ENCODE results near the gene PRAF2. TPM values are rescaled to one million over a fixed set of nuclear protein-coding genes. Genes with fewer than 3 reads are reported as not detected.

Gene PRAF2
- total and polyA plus RNA-seq, 2 of the 13 experiments (the other 11 are each of a cell fraction or from before 2014, with no cell fraction given): 0.33 to 2.6 TPM

DNA sequence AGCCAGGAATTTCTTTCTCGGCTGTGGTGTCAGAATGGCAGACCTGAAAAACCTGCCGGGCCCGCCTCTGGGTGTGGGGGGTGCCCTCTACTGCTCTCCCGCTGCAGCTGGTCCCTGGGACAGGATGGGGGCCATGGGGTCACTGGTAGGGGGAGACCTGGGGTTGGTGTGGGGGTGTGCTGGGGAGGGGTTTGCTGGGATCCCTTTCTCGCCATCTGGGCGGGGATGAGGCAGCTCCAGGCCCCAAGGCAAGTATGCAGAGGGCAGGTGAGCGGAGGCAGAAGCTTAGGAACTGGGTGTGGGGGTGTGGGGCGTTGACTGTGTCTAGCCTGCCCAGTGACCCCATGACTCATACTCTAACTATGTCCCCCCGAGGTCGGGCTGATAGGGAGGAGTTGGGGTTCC lies 14.1 kb downstream of the PRAF2 start (continued):
- TF ChIP-seq, protein P1, sequence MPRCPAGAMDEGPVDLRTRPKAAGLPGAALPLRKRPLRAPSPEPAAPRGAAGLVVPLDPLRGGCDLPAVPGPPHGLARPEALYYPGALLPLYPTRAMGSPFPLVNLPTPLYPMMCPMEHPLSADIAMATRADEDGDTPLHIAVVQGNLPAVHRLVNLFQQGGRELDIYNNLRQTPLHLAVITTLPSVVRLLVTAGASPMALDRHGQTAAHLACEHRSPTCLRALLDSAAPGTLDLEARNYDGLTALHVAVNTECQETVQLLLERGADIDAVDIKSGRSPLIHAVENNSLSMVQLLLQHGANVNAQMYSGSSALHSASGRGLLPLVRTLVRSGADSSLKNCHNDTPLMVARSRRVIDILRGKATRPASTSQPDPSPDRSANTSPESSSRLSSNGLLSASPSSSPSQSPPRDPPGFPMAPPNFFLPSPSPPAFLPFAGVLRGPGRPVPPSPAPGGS (CRISPR knock-in tag; IDR thresholded peaks at IDR 0.05): no peak

DNA sequence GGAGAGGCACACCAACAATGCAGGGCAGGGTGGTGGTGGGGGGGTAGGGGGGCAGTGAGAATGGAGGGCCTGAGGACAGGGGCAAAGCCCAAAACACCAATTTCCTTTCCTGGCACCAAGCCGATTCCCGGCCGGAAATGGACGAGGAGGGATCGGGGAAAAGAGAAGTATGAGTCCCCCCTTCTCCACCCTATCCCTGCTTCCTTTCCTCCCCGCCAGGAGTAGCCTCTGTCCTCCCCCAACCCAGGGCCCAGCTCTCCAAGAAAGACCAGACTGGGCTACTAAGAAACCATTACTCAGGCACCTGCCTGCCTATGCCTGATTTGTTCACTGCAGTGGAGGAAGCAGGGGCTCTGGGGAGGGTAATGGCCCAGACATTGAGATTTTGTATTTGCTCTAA lies 14.6 kb downstream of the PRAF2 start:
- H3K4me3 ChIP-seq (replicated peaks in 1 of 3; ENCODE audit: insufficient read depth in 1 of 3, low read depth in 2 of 3, low read length in 3 of 3): peak overlapping the region; percentile 26 to 55 (median 40); a peak in 5 of 6 replicates
- TF ChIP-seq TCF7 (IDR thresholded peaks at IDR 0.05; ENCODE audit: low read depth): no peak
- TF ChIP-seq ZNF790 (CRISPR knock-in tag; IDR thresholded peaks at IDR 0.05; ENCODE audit: borderline replicate concordance): no peak
- TF ChIP-seq PRPF4 (IDR thresholded peaks at IDR 0.05; ENCODE audit: low read depth, low read length, poor library complexity, severe bottlenecking): no peak
- TF ChIP-seq TARDBP (CRISPR knock-in tag; IDR thresholded peaks at IDR 0.05): no peak
- TF ChIP-seq HDAC1 (CRISPR knock-in tag; IDR thresholded peaks at IDR 0.05): no peak
- no peak for TF ChIP-seq ZNF589 (CRISPR knock-in tag; conservative IDR thresholded peaks at IDR 0.05)
- TF ChIP-seq ZNF101 (CRISPR knock-in tag; IDR thresholded peaks at IDR 0.05; ENCODE audit: borderline replicate concordance, low read depth): no peak
- TF ChIP-seq, protein P2, sequence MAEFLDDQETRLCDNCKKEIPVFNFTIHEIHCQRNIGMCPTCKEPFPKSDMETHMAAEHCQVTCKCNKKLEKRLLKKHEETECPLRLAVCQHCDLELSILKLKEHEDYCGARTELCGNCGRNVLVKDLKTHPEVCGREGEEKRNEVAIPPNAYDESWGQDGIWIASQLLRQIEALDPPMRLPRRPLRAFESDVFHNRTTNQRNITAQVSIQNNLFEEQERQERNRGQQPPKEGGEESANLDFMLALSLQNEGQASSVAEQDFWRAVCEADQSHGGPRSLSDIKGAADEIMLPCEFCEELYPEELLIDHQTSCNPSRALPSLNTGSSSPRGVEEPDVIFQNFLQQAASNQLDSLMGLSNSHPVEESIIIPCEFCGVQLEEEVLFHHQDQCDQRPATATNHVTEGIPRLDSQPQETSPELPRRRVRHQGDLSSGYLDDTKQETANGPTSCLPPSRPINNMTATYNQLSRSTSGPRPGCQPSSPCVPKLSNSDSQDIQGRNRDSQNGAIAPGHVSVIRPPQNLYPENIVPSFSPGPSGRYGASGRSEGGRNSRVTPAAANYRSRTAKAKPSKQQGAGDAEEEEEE (CRISPR knock-in tag; IDR thresholded peaks at IDR 0.05; ENCODE audit: borderline replicate concordance): no peak
- TF ChIP-seq ZNF432 (CRISPR knock-in tag; IDR thresholded peaks at IDR 0.05; ENCODE audit: borderline replicate concordance): no peak
- no peak for TF ChIP-seq FOXK1 (CRISPR knock-in tag; IDR thresholded peaks at IDR 0.05; ENCODE audit: borderline replicate concordance, low read depth)
- TF ChIP-seq, protein P3, sequence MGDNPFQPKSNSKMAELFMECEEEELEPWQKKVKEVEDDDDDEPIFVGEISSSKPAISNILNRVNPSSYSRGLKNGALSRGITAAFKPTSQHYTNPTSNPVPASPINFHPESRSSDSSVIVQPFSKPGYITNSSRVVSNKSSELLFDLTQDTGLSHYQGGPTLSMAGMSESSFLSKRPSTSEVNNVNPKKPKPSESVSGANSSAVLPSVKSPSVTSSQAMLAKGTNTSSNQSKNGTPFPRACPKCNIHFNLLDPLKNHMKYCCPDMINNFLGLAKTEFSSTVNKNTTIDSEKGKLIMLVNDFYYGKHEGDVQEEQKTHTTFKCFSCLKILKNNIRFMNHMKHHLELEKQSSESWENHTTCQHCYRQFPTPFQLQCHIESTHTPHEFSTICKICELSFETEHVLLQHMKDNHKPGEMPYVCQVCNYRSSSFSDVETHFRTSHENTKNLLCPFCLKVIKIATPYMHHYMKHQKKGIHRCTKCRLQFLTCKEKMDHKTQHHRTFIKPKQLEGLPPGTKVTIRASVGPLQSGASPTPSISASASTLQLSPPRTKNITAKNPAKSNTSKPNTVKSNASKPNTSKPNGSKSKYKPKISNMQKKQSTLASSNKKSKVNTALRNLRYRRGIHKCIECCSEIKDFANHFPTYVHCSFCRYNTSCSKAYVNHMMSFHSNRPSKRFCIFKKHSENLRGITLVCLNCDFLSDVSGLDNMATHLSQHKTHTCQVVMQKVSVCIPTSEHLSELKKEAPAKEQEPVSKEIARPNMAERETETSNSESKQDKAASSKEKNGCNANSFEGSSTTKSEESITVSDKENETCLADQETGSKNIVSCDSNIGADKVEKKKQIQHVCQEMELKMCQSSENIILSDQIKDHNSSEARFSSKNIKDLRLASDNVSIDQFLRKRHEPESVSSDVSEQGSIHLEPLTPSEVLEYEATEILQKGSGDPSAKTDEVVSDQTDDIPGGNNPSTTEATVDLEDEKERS (CRISPR knock-in tag; IDR thresholded peaks at IDR 0.05): no peak
- no peak for TF ChIP-seq BHLHE40 (IDR thresholded peaks at IDR 0.05; ENCODE audit: low read length)
- DNase-seq (ENCODE audit: low spot score) (no peak), ATAC-seq (no peak), FAIRE-seq (no peak)
- in situ Hi-C loops (cut with HindIII; ENCODE audit: extremely low pct_ligation_motif_present, low pct_unique_long_range_greater_than_20kb): no loop called here
- intact Hi-C loops (cut with micrococcal nuclease; ENCODE audit: unreplicated experiment): no loop called here
- H2AFZ ChIP-seq (ENCODE audit: low read length): no peak overlapping the region
- POLR2A ChIA-PET: no interaction called here
- no TSS peak for BruUV-seq (replicated peaks)
- no CpG with 5 or more reads among the region's 6 CpGs for WGBS (ENCODE audit: low lambda C conversion rate)
- H4K20me1 ChIP-seq (ENCODE audit: insufficient read depth, low read length): no peaks in the 10 kb centered on the region
- H3K36me3 ChIP-seq (replicated peaks in 1 of 2; ENCODE audit: control insufficient read depth in 1 of 2, insufficient read depth in 2 of 2, low read length in 2 of 2): no peaks in the 10 kb centered on the region; a peak in 2 of 5 replicates
- peak overlapping the region; percentile 39 for H3K9ac ChIP-seq (ENCODE audit: insufficient read depth, low read depth, low read length)
- no peaks in the 10 kb centered on the region for H3K9me3 ChIP-seq (ENCODE audit: low read length)
- CTCF ChIA-PET (ENCODE audit: low intra/inter-chr PET ratio, low total read pairs): no interaction called here
- H3K4me2 ChIP-seq (ENCODE audit: low read depth, low read length): peak overlapping the region; percentile 61
- H3K79me2 ChIP-seq (ENCODE audit: insufficient read depth, low read length): peaks cover under 1% of the 10 kb centered on the region
- peaks cover 41% of the 10 kb centered on the region for H3K4me1 ChIP-seq (ENCODE audit: insufficient read depth, low read length)
- H3K27me3 ChIP-seq (ENCODE audit: control insufficient read depth in 1 of 2, insufficient read depth in 2 of 2, low read length in 2 of 2): no peaks in the 10 kb centered on the region
- no peak overlapping the region for H3K27ac ChIP-seq (ENCODE audit: extremely low read length, insufficient read depth, low read length)
